Iris pigment epithelial cell (primary cell): Measurements from ENCODE around the gene KLF4.
A peak's percentile ranks its signal among the peaks of the same experiment; 100 is the strongest.

Experiments used
- DNase-seq: peaks from one replicate; pipeline ENCODE4 v3.0.0-alpha.2; 2011; ENCODE audit warnings: low read depth

Gene KLF4

DNA sequence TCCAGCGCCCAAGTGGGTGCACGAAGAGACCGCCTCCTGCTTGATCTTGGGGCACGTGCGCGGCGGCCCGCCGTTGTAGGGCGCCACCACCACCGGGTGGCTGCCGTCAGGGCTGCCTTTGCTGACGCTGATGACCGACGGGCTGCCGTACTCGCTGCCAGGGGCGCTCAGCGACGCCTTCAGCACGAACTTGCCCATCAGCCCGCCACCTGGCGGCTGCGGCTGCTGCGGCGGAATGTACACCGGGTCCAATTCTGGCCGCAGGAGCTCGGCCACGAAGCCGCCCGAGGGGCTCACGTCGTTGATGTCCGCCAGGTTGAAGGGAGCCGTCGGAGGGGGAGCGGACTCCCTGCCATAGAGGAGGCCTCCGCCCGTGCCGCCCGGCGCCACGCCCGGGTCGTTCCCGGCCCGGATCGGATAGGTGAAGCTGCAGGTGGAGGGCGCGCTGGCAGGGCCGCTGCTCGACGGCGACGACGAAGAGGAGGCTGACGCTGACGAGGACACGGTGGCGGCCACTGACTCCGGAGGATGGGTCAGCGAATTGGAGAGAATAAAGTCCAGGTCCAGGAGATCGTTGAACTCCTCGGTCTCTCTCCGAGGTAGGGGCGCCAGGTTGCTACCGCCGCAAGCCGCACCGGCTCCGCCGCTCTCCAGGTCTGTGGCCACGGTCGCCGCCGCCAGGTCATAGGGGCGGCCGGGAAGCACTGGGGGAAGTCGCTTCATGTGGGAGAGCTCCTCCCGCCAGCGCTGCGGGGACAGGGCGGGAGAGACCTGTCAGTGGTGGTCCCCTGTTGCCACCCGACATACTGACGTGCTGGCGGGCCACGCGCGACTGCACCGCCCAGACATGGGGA lies 1.8 kb downstream of the KLF4 start:
- peak; percentile 35 for DNase-seq

DNA sequence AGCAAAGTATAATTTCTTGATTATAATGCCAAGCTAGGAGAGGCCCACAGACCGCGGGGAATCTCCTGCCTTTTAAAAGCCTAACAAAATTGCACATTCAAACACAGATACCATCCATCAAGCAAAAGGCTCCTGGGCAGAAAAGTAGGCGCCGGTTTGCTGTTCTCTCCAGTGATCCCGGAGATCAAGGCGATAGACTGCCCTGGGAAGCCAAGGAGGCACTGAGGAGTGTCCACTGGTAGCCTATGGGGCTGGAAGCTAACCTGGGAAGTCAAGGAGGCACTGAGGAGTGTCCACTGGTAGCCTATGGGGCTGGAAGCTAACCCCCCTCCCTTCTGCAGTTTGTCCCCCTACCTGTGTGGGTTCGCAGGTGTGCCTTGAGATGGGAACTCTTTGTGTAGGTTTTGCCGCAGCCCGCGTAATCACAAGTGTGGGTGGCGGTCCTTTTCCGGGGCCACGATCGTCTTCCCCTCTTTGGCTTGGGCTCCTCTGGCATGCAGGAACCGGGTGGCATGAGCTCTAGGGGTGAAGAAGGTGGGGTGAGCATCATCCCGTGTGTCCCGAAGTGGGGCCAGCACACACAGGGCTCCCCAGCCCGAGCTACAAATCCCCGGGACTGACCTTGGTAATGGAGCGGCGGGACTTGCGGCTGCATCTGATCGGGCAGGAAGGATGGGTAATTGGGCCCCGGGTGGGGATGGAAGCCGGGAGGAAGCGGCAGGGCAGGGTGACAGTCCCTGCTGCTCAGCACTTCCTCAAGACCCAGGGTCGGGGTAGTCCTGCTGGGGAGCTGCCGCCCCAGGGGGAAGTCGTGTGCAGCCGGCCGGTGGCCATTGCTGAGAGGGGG lies 2.7 kb downstream of the KLF4 start:
- no peak for DNase-seq

DNA sequence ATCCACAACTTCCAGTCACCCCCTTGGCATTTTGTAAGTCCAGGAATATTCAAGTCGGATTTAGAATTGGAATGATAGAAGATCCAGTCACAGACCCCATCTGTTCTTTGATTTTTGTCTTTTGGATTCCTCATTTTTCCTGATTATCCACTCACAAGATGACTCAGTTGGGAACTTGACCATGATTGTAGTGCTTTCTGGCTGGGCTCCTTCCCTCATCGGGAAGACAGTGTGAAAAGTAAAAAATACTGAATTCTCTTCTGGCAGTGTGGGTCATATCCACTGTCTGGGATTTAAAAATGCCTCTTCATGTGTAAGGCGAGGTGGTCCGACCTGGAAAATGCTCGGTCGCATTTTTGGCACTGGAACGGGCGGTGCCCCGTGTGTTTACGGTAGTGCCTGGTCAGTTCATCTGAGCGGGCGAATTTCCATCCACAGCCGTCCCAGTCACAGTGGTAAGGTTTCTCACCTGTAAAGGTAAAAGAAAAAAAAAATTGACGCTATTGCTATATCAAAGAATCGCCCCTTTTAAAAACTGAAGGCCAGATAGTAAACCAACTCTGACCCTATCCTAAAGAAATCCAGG lies 4.0 kb downstream of the KLF4 start:
- no peak for DNase-seq

DNA sequence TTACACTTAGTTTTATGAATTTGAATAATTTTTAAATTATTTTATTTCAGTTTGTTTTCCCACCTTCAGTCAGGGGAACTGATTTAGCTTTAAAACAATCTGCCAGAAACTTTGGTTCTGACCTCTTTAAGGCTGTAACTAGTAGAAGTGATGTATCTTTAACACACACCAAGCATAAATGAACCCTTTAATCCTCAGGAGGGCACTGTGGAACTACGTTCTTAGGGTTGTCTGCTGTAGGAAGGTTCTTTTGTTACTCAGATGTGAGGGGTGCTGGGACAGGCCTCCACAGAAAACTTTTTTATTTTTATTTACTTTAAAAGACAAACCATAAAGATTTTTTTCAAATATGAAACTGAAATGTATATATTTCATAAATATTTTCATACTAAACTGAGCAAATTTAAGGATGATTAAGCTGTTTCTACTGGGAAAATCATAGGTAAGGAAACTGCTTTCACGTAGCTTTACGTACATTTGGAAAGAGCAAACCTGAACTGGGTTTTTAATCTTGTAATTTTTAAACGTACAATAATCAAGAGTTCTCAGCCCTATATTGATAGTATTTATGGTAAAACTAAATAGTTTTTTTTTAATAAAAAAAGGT lies 5.3 kb downstream of the KLF4 start:
- DNase-seq = peak; percentile 80

DNA sequence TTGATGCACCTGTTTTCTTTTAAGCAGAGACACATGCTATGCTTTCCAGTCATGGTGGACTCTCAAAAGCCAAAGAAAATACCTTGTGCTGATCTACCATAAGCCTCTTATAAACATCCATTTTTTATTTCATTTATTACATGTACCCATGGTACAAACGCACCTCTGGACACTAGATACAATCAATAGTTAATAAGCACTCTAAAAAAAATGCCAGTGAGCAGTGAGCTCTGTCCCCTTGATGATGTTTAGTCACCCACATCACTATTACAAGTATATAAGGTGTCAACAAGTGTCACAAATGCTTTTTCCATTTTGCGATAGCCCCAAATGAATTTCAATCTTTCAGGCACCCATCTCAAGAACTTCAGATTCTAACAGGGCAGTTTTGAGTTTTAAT lies 5.9 kb downstream of the KLF4 start:
- DNase-seq = no peak

DNA sequence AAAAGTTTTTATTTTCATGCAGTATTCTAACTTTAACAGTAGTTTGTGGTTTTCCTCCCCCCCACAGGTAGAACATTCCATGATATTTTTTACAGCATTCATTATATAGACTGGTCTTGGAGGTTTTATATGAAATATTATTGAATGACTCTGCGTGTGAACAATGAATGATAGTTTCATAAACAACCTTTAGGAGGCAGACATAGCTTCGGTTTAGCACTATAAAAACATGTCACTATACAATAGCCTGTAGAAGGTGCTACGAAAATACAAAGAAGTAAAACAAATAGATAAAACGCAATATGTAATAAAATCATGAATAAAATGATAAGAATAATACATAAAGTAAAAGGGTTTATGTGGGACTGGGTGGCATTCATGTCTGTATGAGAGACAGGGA lies 8.5 kb downstream of the KLF4 start:
- peak; percentile 17 for DNase-seq

DNA sequence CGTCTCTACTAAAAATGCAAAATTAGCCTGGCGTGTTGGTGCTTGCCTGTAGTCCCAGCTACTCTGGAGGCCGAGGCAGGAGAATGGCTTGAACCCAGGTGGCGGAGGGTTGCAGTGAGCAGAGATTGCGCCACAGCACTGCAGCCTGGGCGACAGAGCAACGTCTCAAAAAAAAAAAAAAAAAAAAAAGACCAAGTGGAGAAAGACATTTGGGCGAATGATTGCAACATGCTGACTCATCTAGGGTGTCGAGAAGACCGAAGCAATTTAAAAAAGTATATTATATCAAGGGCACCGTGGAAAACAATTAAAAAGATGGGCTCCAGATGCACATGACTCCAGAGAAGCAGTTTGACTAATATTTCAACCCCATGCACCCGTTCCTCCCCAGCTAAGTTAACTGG lies 9.2 kb downstream of the KLF4 start:
- peak; percentile 79 for DNase-seq

DNA sequence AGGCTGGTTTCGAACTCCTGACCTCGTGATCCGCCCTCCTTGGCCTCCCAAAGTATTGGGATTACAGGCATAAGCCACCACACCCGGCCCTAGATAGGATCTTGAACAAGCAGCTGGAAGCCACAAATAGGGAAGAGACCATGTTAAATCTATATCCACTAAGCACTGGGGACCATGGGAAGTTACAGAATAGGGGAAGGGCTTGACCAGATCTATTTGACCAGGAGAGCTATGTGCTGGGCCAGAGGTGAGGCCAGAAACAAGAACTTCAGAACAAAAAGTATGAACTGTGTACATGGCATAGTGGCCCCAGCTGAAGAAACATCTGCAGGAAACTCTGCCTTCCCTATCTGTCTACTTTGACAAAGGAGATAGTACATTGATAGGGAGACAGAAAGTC lies 10.8 kb downstream of the KLF4 start:
- no peak for DNase-seq

DNA sequence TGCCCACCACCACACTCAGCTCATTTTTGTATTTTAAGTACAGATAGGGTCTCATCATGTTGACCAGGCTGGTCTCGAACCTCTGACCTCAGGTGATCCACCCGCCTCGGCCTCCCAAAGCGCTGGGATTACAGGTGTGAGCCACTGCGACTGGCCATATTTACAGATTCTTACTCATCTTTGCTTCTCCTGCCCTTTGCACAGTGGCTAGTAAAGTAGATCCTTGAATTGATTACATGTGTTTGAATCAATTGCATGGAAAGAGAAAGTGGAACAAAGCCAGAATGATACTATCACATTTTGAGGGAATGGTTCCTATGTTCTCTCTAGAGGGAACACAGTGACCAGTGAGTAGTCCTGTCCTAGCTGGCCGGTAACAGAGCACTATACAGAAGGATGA lies 15.4 kb downstream of the KLF4 start:
- DNase-seq = no peak

DNA sequence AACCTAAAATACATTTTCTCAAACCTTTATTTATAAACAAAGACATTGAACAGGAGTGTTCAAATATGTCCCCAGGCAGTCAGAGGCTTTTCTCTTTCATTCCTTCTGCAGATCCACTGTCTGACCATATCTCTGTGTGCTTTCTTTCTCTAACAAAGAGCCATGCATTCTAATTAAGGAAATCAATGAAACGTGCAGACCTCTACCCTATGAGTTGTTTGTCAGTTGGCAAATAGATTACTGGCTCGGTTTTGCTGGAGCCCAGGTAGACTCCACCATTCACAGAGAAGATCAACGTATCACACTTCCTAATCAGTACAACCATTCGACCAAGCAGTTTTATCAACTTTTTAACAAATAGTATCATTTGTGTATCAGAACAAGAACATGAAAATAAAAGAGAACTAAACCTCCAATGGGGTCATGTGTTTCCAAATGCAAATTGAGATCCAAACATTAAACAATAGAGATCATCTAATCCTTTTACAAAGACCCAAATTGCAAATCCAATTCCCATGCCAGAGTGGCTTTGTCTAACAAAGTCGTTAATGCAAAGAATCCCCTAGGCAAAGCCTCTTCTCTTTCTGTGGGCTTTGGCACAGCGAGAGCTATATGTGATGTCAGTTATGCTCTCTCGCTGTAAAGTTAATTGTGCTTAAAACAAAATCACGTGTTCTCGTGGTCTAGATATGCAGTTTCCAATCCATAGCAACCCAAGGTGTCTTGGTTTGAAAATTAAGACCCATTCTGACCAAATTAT lies 16.8 kb downstream of the KLF4 start:
- DNase-seq = no peak

DNA sequence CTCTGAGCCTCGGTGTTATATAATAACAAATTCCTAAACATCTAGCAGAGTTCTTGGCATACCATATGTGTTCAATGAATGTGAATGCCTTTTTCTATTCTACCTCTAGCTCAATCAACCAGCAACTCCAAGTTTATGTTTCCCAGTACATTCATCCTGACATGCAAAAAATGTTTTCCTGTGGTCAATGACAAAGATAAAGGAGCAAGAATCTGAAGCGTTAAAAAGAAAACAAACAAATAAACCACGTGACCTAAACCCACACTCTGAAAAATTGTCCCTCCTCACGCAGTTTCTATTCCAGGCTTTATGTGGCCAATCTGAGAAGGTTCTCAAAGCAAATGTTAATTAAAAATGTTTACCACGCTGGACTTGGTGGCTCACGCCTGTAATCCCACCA lies 18.0 kb downstream of the KLF4 start:
- peak; percentile 30 for DNase-seq

DNA sequence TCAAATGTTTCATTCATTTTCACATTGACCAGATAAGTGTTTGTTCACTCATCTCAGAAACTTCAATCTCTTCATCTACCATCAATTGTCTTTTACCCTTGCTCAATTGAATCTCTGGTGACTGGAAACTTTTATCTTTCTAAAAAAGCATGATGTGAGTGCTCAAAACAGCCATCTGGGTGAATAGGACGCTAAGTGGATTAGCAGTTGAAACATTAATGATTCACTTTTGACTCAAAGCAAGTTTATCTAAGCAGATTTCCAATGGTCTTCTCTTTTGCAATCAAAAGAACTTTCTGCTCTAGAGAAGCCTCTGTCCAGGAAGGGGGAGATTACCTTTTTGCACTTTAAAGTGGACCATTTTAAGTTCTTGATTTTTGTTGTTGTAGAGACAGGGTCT lies 22.2 kb downstream of the KLF4 start:
- no peak for DNase-seq

DNA sequence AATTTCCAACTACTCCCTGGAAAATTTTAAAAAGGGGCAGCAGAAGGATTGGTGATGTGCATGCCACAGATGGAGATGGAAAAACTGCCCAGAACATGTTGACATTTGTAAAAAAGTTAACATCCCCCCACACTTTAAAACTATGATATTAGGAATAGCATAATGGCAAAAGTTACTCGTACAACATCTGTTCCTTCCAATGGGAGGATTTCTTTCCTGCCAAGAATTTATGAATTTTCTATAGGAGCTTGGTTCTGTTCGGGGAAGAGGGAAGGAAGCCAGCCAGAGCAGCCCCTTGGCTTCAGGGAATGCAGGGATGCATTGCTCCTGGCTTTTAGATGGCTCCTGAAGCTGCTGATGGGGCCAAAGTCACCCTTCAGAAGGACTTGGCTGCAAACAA lies 22.7 kb downstream of the KLF4 start:
- no peak for DNase-seq

DNA sequence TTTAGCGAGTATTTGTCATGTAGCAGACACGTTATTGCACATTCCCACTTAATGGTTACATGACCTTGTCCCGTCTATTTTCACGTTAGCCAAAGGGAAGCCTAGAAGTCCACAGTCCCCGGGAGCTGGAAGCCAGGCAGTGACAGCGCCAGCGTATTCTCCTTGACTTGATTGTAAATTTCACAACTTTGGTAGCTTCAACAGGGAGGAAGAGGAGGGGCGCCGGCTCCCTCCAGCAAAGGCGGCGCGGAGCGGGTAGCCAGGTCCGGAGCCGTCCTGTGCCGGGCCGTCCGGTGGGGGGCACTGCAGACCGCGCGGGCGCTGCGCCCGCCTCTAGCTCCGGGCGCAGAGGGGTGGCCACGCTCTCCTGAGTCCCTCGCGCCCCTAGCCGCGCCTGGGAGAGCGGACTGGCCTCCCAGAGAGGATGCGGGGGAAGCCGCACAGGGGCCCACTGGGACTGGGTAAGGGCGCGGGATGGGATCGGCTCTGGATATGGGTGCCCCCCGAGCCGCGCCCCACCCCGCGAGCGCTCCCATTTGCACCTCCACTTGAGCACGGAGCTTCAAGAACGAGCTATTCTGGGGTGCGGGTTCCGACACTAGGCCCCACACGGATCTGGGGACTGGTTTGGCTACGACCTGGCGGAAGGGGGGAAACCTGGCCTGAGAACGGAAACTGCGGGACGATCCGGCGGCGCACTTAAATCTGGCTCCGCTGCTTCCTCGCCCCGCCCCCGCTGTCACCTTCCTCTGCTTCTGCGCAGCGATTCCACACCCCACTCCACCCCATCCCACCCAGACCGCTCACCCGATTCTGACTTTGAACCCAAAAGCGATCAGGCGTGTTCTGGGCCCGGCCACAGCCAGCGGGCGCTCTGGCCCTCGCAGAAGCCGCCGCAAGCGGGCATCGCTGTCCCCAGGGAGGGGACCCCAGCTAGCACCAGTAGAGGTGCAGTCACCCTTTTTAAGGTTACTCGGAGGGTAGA lies 23.8 kb downstream of the KLF4 start:
- DNase-seq = peak; percentile 49

DNA sequence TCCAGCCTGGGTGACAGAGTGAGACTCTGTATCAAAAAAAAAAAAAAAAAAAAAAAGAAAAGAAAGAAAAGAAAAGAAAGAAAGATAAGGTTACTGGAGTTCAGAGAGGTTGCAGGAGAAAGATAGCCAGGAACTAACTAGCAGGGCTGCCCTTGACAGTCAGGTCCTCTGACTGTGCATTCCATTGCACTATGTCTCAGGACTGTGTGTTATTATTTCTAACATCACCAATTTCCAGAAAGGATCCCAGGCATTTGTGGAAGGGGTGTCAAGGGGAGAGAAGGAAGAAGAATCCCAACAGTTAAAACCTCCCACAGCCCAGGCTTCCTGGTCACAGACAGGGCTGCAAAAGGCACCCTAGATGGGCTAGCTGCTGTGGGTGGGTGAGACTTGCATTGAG lies 25.1 kb downstream of the KLF4 start:
- no peak for DNase-seq

DNA sequence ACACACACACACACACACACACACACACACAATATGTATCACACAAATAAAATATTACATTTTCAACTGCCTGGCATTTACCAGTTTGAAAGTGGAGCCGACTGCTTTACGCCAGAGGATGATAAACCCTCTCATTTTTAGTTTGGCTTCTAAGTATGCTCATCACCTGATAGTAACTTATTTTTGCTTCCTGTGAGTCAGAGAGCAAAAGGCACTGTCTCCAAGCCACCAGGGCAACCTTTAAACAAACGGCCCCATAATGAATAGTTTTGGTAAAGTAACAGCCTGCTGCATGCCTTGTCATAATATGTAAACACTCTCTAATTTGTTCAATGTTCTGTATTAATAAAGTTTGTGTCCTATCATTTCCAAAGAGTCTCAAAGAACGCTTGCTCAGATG lies 26.9 kb downstream of the KLF4 start:
- peak; percentile 6 for DNase-seq

DNA sequence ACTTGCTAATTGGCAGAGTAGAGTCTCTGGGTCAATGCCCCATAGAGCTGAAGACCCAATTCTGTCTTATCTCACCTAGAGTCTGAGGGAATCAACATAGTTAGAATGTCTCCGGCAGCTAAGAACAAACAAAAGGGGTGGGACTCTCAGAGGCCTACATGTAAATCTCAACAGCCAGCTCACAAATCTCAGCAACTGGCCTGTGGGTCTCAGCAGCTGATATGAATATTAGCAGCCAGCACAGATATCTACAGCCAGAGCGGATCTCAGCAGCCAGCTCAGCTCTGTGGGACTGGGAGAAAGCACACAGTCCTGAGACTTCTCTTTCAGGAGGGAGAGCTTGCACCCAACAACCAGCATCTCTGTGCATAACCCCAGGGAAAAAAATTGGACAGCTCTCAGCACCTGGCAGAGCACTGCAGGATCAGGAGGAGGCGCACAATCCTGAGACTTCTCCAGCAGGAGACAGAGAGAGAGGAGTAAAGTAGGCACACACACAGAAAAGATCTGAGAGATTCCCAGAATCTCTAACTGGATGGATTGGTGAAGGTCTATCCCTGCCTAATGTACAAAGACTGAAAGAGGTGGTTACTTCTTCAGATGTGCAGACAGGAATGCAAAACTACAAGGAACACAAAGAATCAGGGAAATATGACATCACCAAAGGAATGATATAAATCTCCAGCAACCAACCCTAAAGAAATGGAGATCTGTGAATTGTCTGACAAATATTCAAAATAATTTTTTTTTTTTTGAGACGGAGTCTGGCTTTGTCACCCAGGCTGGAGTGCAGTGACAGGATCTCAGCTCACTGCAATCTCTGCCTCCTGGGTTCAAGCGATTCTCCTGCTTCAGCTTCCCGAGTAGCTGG lies 29.2 kb downstream of the KLF4 start:
- DNase-seq = no peak

DNA sequence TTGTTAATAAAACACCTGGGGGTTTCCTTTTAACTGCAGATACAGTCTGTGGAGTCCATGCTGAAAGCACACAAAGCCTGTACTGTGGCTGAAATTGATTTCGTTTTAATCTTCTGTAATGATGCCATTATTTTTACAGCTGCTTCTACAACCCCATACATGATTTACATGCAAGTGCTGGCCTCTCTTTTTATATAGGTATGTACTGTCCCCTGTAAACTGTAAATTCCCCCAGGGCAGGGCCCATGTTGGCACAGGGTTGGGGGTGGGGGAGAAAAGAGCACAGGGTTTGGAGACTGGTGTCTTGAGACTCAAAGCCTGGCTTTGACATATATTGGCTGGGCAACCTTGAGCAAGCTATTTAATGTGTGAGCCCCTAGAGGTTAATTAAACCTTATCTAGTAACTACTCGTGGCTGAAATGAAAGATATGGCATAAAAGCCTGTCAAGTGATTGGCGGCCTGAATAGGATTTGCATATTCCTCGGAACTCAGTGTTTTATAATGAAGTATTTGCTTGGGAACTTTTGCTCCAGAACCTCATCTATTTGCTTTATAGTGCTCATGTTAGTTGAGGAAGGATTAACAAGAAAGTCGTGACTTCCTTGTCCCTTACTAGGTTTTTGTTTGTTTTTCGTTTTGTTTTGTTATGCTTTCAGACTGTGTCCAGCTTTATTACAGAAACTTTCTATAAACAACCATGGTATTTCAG lies 34.0 kb downstream of the KLF4 start:
- DNase-seq = no peak

DNA sequence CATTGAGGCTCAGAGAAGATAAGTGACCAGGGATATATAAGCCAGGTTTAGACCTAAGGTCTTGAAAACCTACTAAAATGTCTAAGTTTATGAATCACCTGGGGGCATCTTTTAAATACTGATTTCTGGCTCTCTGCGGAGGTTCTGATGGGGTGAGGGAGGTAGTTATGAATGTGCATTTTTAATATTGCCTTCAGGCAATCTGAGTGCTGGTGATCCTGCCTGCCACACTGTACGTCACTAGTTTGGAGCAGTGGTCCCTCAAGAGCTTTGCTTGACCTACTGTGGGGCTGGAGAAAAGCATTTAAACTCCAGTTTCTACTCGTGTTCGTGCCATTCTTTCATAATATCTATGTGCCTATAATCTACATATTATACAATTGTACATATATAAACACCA lies 36.1 kb downstream of the KLF4 start:
- no peak for DNase-seq
